ENCODE results near the gene ABHD12B.
"Not testable (repeated sequence)": the region's sequence is repeated elsewhere in the genome, so short reads cannot be mapped to it uniquely, and the experiment has no call there.

ABHD12B gene

DNA sequence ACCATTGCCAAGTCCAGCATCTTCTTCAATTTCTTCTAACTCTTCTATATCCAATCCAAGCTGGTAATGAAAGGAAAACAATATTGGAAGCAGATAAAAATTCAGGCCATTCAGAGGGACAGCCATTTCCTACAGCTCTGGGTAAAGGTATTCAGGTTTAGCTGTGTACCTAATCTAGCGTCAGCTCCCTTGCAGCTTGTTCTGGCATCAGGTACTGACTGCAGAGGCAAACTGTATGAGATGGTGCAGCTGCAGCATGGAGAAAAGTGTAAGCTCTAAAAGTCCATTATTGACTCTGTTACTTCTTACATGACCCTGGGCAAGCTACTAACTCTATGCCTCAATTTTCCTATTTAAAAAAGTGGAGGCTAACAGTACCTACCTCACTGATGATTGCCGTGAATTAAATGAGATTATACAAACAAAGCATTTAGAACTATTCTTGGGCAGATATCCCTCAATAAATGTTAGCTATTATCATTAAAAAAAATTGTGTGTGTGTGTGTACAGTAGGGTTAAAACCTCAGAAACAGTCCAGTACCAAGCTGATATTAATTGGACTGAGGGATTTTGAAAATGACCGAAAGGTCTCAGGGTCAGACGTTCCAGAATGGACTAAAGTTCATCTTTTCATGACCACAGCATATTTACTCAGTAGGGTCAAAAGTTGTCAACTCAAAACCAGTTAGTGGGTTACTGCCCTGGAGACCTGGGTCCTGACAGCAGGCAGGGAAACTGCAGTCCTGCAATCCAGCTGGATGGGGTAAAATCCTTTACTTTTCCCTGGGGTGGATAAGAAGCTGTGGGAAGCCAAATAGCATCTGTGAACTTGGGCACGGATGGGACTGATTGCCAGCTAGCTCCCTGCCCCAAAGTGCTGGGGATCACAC, 63.5 kb downstream of the ABHD12B start:
- no peak overlapping the region for H3K27ac ChIP-seq (ENCODE audit: low read length)
- no CpG with 5 or more reads among the region's 5 CpGs for WGBS (ENCODE audit: insufficient coverage, insufficient read length)
- no peaks in the 10 kb centered on the region for H3K4me1 ChIP-seq (ENCODE audit: control insufficient read depth, insufficient read depth, low read length)
- no peak overlapping the region for H3K4me3 ChIP-seq (ENCODE audit: low read length)
- no peak for DNase-seq (ENCODE audit: low read depth, low spot score)
- no peaks in the 10 kb centered on the region for H3K9me3 ChIP-seq (ENCODE audit: control insufficient read depth, insufficient read depth, low read length)
- no peaks in the 10 kb centered on the region for H3K27me3 ChIP-seq (ENCODE audit: control insufficient read depth, insufficient read depth, low read length)
- H3K36me3 ChIP-seq (ENCODE audit: control insufficient read depth, insufficient read depth, low read length) = peaks cover 4% of the 10 kb centered on the region; the same call in 1 of the 2 replicates

GRCh38 chr14:50936016-50936340, 64.1 kb downstream of the ABHD12B start:
- Histone ChIP-seq H3K36me3 (ENCODE audit: control insufficient read depth, insufficient read depth, low read length) (peaks cover 4% of the 10 kb centered on the region; the same call in 1 of the 2 replicates), H3K4me1 (ENCODE audit: control insufficient read depth, insufficient read depth, low read length) (no peaks in the 10 kb centered on the region), H3K9me3 (ENCODE audit: control insufficient read depth, insufficient read depth, low read length) (no peaks in the 10 kb centered on the region), H3K4me3 (ENCODE audit: low read length) (no peak overlapping the region), H3K27ac (ENCODE audit: low read length) (no peak overlapping the region), H3K27me3 (ENCODE audit: control insufficient read depth, insufficient read depth, low read length) (no peaks in the 10 kb centered on the region)
- DNase-seq (ENCODE audit: low read depth, low spot score) = no peak
- no CpG with 5 or more reads among the region's 2 CpGs for WGBS (ENCODE audit: insufficient coverage, insufficient read length)

GRCh38 chr14:50936882-50937281, 65.0 kb downstream of the ABHD12B start:
- no CpG with 5 or more reads among the region's 2 CpGs for WGBS (ENCODE audit: insufficient coverage, insufficient read length)
- Histone ChIP-seq H3K9me3 (ENCODE audit: control insufficient read depth, insufficient read depth, low read length) (no peaks in the 10 kb centered on the region), H3K4me3 (ENCODE audit: low read length) (no peak overlapping the region), H3K27me3 (ENCODE audit: control insufficient read depth, insufficient read depth, low read length) (no peaks in the 10 kb centered on the region), H3K27ac (ENCODE audit: low read length) (no peak overlapping the region), H3K4me1 (ENCODE audit: control insufficient read depth, insufficient read depth, low read length) (no peaks in the 10 kb centered on the region), H3K36me3 (ENCODE audit: control insufficient read depth, insufficient read depth, low read length) (no peaks in the 10 kb centered on the region)
- DNase-seq (ENCODE audit: low read depth, low spot score) = no peak

DNA sequence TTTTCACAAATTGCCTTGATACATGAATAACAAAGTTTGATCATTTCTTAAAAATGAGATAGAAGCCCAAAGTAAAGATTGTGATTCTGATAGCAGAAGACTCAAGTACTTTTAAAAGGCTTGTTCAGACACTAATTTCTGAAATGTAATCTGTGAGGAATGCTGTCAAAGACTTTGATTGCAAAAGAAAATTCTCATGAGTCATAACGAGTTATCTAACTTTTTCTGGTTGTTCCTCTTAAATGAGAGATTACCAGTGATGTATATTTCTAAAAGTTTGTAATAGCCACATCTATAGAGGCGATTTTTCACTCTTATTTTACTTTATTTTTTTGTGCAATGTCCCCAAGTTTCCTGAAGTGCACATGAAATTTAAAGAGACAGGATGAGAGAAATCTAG, 65.5 kb downstream of the ABHD12B start:
- no peaks in the 10 kb centered on the region for H3K27me3 ChIP-seq (ENCODE audit: control insufficient read depth, insufficient read depth, low read length)
- no peak for DNase-seq (ENCODE audit: low read depth, low spot score)
- no peaks in the 10 kb centered on the region for H3K36me3 ChIP-seq (ENCODE audit: control insufficient read depth, insufficient read depth, low read length)
- no peak overlapping the region for H3K27ac ChIP-seq (ENCODE audit: low read length)
- H3K4me1 ChIP-seq (ENCODE audit: control insufficient read depth, insufficient read depth, low read length) = no peaks in the 10 kb centered on the region
- no peaks in the 10 kb centered on the region for H3K9me3 ChIP-seq (ENCODE audit: control insufficient read depth, insufficient read depth, low read length)
- WGBS (ENCODE audit: insufficient coverage, insufficient read length) = no CpG with 5 or more reads among the region's 2 CpGs
- no peak overlapping the region for H3K4me3 ChIP-seq (ENCODE audit: low read length)

DNA sequence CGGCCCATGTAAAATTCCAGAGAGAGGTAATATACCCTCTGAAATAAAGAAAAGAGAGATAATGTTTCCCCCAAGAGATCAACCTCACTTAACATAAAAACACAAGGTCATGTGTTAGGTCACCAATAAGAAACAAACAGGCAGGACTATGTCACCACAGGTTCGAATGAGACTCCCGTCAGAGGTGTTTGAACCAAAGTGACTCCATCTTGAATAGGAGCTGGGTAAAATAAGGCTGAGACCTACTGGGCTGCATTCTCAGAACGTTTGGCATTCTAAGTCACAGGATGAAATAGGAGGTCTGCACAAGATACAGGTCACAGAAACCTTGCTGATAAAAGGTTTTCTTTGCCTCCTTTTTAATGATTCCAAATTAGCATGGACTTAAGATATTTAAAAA, 65.9 kb downstream of the ABHD12B start:
- no CpG with 5 or more reads among the region's 4 CpGs for WGBS (ENCODE audit: insufficient coverage, insufficient read length)
- Histone ChIP-seq H3K4me1 (ENCODE audit: control insufficient read depth, insufficient read depth, low read length) (no peaks in the 10 kb centered on the region), H3K27ac (ENCODE audit: low read length) (no peak overlapping the region)

DNA sequence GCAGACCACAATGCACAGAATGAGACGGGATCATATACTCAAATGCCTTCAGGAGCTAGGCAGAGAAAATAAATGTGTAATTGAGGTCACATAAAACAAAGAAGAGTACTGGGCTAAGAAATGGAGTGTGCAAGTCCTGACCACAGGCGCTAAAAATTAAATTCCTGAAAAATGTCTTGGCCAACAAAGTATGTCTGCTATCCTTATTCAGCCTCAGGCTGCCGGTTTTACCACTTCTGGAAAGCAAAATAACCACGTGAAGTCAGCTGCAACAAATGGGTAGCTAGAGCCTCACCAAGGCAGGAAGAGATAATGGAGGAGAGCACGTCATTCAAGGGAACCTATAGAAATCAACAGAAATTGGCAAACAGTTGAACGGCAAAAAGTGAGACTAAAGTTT, 69.3 kb downstream of the ABHD12B start:
- Histone ChIP-seq H3K4me1 (ENCODE audit: control insufficient read depth, insufficient read depth, low read length) (no peaks in the 10 kb centered on the region), H3K4me3 (ENCODE audit: low read length) (no peak overlapping the region), H3K27me3 (ENCODE audit: control insufficient read depth, insufficient read depth, low read length) (no peaks in the 10 kb centered on the region), H3K9me3 (ENCODE audit: control insufficient read depth, insufficient read depth, low read length) (no peaks in the 10 kb centered on the region), H3K27ac (ENCODE audit: low read length) (no peak overlapping the region), H3K36me3 (ENCODE audit: control insufficient read depth, insufficient read depth, low read length) (no peaks in the 10 kb centered on the region)
- no CpG with 5 or more reads among the region's 6 CpGs for WGBS (ENCODE audit: insufficient coverage, insufficient read length)
- no peak for DNase-seq (ENCODE audit: low read depth, low spot score)

More for the DNA sequence above, 65.9 kb downstream of the ABHD12B start:
- no peaks in the 10 kb centered on the region for H3K27me3 ChIP-seq (ENCODE audit: control insufficient read depth, insufficient read depth, low read length)
- DNase-seq (ENCODE audit: low read depth, low spot score) = no peak
- no peak overlapping the region for H3K4me3 ChIP-seq (ENCODE audit: low read length)
- H3K9me3 ChIP-seq (ENCODE audit: control insufficient read depth, insufficient read depth, low read length) = no peaks in the 10 kb centered on the region
- H3K36me3 ChIP-seq (ENCODE audit: control insufficient read depth, insufficient read depth, low read length) = no peaks in the 10 kb centered on the region

- not testable (repeated sequence) for DNase-seq (ENCODE audit: low read depth, low spot score); H3K4me3 ChIP-seq (ENCODE audit: low read length)
- WGBS (ENCODE audit: insufficient coverage, insufficient read length) = 100% methylated on average over 2 of the region's 8 CpGs
These were observed 69.8 kb downstream of the ABHD12B start for GRCh38 chr14:50941638-50942037.

DNA sequence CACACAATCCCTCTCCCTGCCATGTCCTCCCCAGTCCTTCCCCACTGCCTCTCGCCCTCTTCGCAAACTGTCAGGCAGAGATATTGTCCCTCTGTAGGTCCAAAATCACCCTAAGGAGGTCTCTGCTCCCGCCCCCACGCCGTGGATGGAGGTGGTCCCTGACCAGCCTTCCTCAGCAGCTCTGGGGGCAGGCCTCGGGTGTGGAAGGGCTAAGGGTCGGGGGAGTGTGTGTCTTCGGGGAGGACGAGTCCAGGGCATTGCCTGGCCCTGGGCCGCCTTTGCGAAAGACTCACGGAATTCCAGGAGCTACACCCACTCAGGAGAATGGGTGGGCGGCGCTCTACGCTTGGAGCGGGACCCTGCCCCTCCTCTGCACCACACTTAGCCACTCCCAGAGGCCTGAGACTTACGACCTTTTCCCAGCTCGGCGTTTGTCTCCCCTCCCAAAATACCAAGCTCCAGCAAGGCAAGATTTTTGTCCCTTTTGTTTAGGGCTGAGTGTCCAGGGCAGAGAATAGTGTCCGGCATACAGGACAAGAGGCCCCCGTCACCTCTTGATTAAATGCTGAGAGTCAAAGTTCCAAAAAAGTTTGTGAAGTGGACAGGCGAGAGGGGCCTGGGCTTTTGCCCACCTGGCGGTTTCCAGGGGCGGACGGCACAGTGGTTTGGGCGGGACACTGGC, 71.5 kb downstream of the ABHD12B start:
- WGBS (ENCODE audit: insufficient coverage, insufficient read length) = no CpG with 5 or more reads among the region's 26 CpGs
- no peaks in the 10 kb centered on the region for H3K27me3 ChIP-seq (ENCODE audit: control insufficient read depth, insufficient read depth, low read length)
- no peaks in the 10 kb centered on the region for H3K9me3 ChIP-seq (ENCODE audit: control insufficient read depth, insufficient read depth, low read length)
- H3K27ac ChIP-seq (ENCODE audit: low read length) = no peak overlapping the region
- H3K36me3 ChIP-seq (ENCODE audit: control insufficient read depth, insufficient read depth, low read length) = no peaks in the 10 kb centered on the region
- no peak for DNase-seq (ENCODE audit: low read depth, low spot score)
- H3K4me1 ChIP-seq (ENCODE audit: control insufficient read depth, insufficient read depth, low read length) = no peaks in the 10 kb centered on the region
- H3K4me3 ChIP-seq (ENCODE audit: low read length) = peak overlapping the region; percentile 47; the same call in 1 of the 2 replicates

More at GRCh38 chr14:50941638-50942037, 69.8 kb downstream of the ABHD12B start:
- H3K27ac ChIP-seq (ENCODE audit: low read length); H3K4me1 ChIP-seq (ENCODE audit: control insufficient read depth, insufficient read depth, low read length); H3K9me3 ChIP-seq (ENCODE audit: control insufficient read depth, insufficient read depth, low read length); H3K36me3 ChIP-seq (ENCODE audit: control insufficient read depth, insufficient read depth, low read length); H3K27me3 ChIP-seq (ENCODE audit: control insufficient read depth, insufficient read depth, low read length): not testable (repeated sequence)

DNA sequence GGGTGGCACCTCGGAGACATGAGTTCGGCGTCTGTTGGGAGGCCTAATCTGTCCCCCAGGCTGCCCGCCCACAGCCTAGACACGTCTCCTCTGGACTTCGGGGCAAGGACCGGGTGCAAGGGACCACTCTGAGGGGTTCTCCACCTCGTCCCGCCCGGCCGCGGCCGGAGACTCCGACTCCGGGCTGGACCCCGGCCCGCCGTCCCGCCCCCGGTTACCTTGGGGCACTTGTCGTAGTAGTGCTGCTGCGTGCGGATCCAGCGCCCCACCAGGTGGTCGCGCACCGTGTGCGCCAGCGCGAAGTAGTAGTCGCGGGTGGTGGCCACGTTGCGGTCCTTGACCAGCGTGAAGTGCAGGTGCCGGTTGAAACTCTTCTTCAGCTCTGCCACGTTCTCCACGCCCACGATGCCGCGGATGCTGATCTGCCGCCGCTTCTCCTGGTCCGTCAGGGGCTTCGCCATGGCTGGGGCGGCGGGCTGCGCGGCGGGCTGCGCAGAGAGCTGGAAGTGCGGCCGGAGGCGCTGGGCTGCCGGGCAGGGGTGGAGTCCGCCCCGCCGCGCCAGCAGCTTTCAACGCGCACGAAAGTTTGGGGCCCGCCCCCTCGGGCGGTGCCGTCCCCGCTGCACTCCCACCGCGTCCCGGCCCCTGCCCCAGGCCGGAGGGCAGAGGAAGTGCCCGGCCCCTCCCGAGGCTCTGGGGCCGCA, 72.2 kb downstream of the ABHD12B start, which contains the start of gene PYGL:
TSS of gene PYGL (minus strand) at position 541 of the 704 bp plus-strand sequence. CDS start at position 461, 80 bp downstream.
- DNase-seq (ENCODE audit: low read depth, low spot score) = no peak
- H3K4me3 ChIP-seq (ENCODE audit: low read length) = peak within 1 kb of the TSS; percentile 47; the same call in 1 of the 2 replicates
- no CpG with 5 or more reads among the region's 74 CpGs for WGBS (ENCODE audit: insufficient coverage, insufficient read length)
- H3K36me3 ChIP-seq (ENCODE audit: control insufficient read depth, insufficient read depth, low read length) = no peaks in the 10 kb centered on the region
- H3K9me3 ChIP-seq (ENCODE audit: control insufficient read depth, insufficient read depth, low read length) = no peaks in the 10 kb centered on the region
- no peaks in the 10 kb centered on the region for H3K4me1 ChIP-seq (ENCODE audit: control insufficient read depth, insufficient read depth, low read length)
- no peaks in the 10 kb centered on the region for H3K27me3 ChIP-seq (ENCODE audit: control insufficient read depth, insufficient read depth, low read length)
- H3K27ac ChIP-seq (ENCODE audit: low read length) = no peak within 1 kb of the TSS

DNA sequence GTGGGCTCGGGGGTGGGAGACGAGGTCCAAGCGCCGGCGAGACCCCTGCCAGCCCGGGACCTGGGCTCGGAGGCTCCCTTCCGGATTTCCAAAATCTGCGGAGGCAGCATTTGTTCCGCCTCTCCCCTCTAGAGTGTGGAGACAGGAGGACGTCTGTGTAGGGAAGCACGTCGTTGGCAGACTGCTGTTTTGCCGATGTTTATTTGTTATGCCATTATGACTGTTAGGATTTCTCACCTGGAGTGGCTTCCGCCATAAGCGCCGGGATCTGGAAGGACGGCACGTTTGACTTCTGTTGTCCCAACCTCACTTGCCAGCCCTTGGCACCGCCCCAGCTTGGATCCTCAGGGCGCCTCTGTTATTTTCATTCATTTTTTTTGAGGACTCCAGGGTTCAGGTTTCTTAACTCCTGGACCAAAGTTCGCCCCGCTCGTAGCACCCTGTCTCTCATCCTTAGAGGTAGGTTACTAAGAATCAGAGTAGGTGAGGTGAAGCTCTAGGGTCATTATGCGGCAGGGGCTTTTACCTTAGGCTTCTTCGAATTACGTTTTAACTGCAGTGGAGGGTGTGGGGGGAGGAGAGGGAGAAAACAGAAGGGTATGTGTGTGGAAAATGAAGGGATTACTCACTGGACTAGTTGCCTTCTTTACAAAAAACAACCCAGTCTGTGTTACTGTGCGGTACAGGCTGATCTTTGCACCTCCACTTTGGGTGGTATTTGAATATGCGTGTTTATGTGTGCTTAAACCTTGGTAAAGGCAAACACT, 73.0 kb downstream of the ABHD12B start:
- Histone ChIP-seq H3K36me3 (ENCODE audit: control insufficient read depth, insufficient read depth, low read length) (no peaks in the 10 kb centered on the region), H3K4me3 (ENCODE audit: low read length) (peak overlapping the region; percentile 47; the same call in 1 of the 2 replicates), H3K4me1 (ENCODE audit: control insufficient read depth, insufficient read depth, low read length) (no peaks in the 10 kb centered on the region), H3K27me3 (ENCODE audit: control insufficient read depth, insufficient read depth, low read length) (no peaks in the 10 kb centered on the region), H3K9me3 (ENCODE audit: control insufficient read depth, insufficient read depth, low read length) (no peaks in the 10 kb centered on the region), H3K27ac (ENCODE audit: low read length) (no peak overlapping the region)
- WGBS (ENCODE audit: insufficient coverage, insufficient read length) = no CpG with 5 or more reads among the region's 29 CpGs
- DNase-seq (ENCODE audit: low read depth, low spot score) = no peak

Data from iPS DF 6.9 (cell line).